ENCODE results near the gene ZNF281.

ZNF281 gene

GRCh38 chr1:200384818-200385390, 24.9 kb downstream of the ZNF281 start:
- DNase-seq, result no peak

- DNase-seq, result no peak
Measured at GRCh38 chr1:200381256-200381984, 28.4 kb downstream of the ZNF281 start.

- no peak for DNase-seq
Measured at GRCh38 chr1:200380589-200381021, 29.2 kb downstream of the ZNF281 start.

- no peak for DNase-seq
Measured at GRCh38 chr1:200379940-200380588, 29.8 kb downstream of the ZNF281 start.

- DNase-seq, result no peak
Measured at GRCh38 chr1:200379432-200379757, 30.4 kb downstream of the ZNF281 start.

GRCh38 chr1:200378096-200378495, 31.7 kb downstream of the ZNF281 start:
- no peak for DNase-seq

- DNase-seq, result no peak
Measured at GRCh38 chr1:200376528-200376927, 33.3 kb downstream of the ZNF281 start.

- DNase-seq, result no peak
Measured at GRCh38 chr1:200374569-200375295, 35.1 kb downstream of the ZNF281 start.

GRCh38 chr1:200373811-200374231, 36.0 kb downstream of the ZNF281 start:
- no peak for DNase-seq

- no peak for DNase-seq
Measured at GRCh38 chr1:200372885-200373181, 37.0 kb downstream of the ZNF281 start.

GRCh38 chr1:200372095-200372884, 37.5 kb downstream of the ZNF281 start:
- no peak for DNase-seq

GRCh38 chr1:200369706-200370105, 40.1 kb downstream of the ZNF281 start:
- no peak for DNase-seq

GRCh38 chr1:200369131-200369530, 40.7 kb downstream of the ZNF281 start:
- DNase-seq, result no peak

- DNase-seq, result no peak
Measured at GRCh38 chr1:200368556-200368955, 41.3 kb downstream of the ZNF281 start.

- DNase-seq, result no peak
Measured at GRCh38 chr1:200367841-200368534, 41.8 kb downstream of the ZNF281 start.

GRCh38 chr1:200366577-200367253, 43.1 kb downstream of the ZNF281 start:
- DNase-seq, result no peak

GRCh38 chr1:200365897-200366426, 43.9 kb downstream of the ZNF281 start:
- DNase-seq, result no peak

- no peak for DNase-seq
Measured at GRCh38 chr1:200364831-200365230, 45.0 kb downstream of the ZNF281 start.

GRCh38 chr1:200364091-200364759, 45.6 kb downstream of the ZNF281 start:
- no peak for DNase-seq

- no peak for DNase-seq
Measured at GRCh38 chr1:200363264-200363933, 46.4 kb downstream of the ZNF281 start.
